HG03565 (cell line): Measurements from ENCODE around the gene SHISAL2A.
A peak's percentile ranks its signal among the peaks of the same experiment; 100 is the strongest.
"Not testable (repeated sequence)": the region's sequence is repeated elsewhere in the genome, so short reads cannot be mapped to it uniquely, and the experiment has no call there.

ENCODE experiments used
- ATAC-seq: cut with Tn5 transposase; IDR thresholded peaks from one replicate; pipeline ENCODE4 v1.9.1; 2021; ENCODE audit warnings: mild to moderate bottlenecking, moderate library complexity; ENCODE audit not compliant: unreplicated experiment

SHISAL2A gene

DNA sequence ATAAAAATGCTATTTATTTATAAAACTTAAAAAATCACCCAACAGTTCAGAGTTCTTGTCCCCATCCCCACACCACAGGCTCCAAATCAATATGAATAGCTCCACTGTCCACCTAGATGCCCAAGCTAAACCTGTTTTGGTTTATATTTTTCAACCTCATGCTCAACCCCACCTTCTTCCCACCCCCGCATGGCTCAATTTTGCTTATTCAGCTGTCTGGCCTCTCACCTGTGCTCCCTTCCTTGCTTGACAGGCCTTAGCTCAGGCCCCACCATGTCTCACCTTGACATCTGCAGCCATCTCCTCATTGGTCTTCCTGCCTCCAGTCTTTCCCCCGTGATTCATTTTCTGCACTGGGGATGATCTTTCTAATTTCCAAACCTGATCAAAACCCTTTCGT is 47.4 kb downstream of the SHISAL2A start:
- no peak for ATAC-seq

DNA sequence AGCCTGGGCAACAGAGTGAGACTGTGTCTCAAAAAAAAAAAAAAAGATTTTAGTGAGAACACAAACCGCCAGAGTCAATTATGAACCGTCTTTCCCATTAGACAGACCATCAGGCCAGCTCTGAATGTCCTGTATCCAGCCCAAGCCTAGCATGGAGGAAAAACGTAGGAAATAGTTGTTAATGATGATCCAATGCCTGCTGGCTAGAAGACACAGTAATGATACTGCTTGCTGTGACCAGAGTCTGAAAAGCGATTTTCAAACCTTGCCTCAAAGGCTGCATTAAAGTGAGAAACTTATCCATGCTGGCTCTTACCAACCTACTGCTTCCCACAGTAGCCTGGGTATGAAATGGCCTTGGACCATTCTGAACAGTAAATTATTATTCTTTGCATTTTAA is 48.2 kb downstream of the SHISAL2A start:
- no peak for ATAC-seq

- ATAC-seq: no peak
Observed at GRCh38 chr1:52683367-52683940, 50.5 kb downstream of the SHISAL2A start.

DNA sequence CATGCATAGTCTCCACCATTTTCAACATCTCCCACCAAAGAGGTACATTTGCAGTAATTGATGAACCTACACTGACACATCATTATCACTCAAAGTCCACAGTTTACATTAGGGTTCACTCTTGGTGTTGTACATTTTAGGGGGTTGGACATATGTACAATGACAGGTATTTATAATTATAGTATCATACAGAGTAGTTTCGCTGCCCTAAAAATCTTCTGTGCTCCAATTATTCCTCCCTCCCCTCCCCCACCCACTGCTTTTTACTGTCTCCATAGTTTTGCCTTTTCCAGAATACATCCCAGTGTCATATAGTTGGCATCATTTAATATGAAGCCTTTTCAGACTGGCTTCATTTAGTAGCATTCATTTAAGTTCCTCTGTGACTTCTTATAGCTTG is 51.6 kb downstream of the SHISAL2A start:
- ATAC-seq: no peak

- not testable (repeated sequence) for ATAC-seq
Observed at GRCh38 chr1:52686261-52686751, 53.3 kb downstream of the SHISAL2A start.

- ATAC-seq: no peak
Observed at GRCh38 chr1:52686830-52687229, 53.9 kb downstream of the SHISAL2A start.

DNA sequence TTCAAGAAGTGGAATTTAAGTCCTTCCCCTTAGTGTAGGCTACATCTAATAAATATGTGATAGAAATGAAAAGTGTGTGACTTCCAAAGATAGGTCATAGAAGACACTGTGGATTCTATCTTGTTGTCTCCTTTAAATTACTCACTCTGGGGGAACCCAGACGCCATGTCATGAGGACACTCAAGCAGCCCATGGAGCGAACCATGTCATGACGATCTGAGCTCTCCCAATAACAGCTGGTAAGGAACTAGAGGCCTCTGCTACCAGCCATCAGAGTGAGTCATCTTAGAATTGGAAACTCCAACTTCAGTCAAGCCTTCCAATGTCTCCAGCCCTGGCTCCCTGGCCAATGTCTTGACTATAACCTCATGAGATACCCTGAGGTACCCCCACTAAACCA is 58.9 kb downstream of the SHISAL2A start:
- no peak for ATAC-seq

DNA sequence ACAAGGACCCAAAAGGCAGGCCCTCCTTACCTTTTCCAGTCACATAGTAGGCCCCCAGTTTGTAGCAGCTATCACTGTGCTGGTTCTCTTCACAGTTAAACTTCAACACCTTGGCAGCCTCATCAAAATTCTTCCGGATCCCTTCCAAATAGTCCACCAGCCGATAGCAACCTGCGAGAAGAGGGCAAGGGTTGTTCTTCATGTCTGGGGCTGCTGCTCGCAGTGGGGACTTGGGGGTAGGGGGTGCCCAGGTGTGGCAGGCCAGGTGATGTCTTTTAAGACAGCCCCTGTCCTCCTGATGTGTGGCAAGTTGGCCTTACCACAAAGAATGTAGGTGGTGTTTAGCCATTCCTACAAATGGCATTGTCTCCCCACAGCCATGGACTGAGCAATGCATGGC is 59.7 kb downstream of the SHISAL2A start:
- ATAC-seq: no peak

- ATAC-seq: not testable (repeated sequence)
Observed at GRCh38 chr1:52693351-52693750, 60.4 kb downstream of the SHISAL2A start.

DNA sequence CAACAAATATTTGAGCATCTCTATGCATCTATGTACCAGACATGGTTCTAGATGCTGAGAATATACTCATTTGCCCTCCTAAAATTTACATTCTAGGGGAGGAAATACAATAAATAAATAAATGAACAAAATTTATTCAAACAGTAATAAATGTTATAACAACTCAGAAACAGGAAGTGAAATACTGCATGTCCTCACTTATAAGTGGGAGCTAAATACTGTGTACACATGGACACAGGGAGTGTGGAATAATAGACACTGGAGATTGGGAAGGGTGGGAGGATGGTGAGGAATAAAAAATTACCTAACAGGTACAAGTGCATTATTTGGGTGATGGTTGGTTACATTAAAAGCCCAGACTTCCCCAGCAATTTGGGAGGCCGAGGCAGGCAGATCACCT is 60.9 kb downstream of the SHISAL2A start:
- ATAC-seq: no peak

DNA sequence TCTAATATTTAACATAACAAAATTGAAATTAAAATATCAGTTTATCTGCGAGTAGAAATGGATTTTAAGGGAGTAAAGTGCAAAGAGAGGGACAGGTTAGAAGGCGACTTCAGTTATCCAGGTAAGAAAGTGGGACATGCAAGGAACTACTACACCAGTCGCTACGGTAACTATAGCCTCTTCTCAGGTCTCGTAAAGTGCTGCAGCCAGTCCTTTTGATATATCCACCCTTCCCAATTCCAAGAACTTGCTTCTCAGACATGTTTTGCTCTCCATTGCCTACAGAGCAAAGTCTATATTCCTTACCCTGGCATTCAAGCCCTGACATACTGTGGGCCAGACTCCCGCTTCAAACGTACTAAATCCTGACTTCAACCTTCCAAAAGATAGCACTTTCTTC is 62.7 kb downstream of the SHISAL2A start:
- no peak for ATAC-seq

GRCh38 chr1:52697795-52698674 is 65.1 kb downstream of the SHISAL2A start, which contains the start of gene COA7:
Gene COA7, minus strand, starts transcription at chr1:52698347. Its CDS starts 21 bp downstream, at chr1:52698326.
- peak; percentile 30 for ATAC-seq

GRCh38 chr1:52702886-52703787 is 70.2 kb downstream of the SHISAL2A start:
- ATAC-seq: peak; percentile 88

DNA sequence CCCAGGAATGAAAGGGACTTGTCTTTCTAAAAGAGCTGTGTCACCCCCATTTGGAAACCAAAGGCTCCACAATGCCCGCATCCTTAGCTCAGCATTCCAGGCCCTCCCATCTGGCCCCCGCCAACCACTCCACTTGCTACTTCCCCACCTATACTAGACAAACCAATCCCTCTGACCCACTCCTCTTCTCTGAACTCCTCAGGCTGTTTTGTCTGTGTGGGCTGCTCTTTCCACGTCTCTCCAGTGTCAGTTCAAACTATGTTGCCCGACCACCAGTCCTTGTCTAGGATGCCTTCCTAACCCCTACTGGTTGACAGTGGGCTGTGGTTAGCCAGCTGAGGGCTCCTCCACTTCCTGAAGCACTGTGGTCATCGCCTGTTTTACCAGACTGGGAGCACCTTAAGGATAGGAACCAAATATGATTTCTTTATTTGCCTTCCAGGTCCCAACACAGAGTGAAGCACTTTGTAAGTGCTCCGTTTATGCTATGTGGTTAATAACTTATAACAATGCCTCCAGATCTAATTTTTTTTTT is 73.2 kb downstream of the SHISAL2A start:
- ATAC-seq: no peak
